GM21381 (cell line): Measurements from ENCODE around the gene BCL11B.

Source experiments
- ATAC-seq: cut with Tn5 transposase; IDR thresholded peaks from one replicate; pipeline ENCODE4 v1.9.1; 2021; ENCODE audit warnings: mild to moderate bottlenecking, moderate library complexity; ENCODE audit not compliant: unreplicated experiment

Gene BCL11B

DNA sequence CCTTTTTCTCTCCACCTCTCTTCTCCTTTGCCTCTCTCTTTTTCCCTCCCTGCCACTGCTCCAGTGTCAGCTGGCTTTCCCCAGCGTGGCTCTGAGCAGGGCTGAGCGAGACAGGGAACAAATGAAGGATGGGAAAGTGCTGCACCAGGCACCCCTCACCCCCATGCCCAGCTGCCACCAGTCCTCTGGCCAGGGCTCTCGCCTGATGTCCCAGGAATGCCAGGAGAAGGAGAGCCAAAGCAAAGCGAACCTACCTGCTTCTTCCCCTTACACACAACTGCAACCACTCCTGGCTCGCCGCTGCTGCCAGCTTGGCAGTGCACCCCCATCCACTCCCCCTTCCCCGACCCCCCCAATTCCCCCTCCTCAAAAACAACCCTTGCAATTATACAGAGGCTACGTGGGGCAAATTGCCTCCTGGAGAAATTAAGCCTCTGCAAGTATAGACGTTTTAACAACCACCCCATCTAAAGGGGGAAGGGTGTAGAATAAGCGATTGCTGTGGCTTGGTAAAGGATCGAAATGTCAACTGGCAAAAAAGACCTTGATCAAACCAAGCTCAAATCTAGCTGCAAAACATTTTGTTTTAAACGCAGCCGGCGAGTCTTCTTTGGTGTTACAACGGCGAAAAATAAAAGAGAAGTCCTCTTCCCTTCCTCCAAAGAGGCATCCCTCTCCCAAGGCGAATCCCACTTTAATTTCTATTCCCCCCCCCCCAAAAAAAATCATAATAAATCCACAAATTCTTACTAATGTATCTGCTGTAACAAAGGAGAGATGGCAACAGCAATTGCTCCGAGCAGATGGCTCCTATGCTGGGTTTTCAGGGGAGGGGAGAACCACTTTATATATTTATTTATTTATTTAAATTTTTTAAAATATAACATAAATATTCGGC lies 2.9 kb downstream of the BCL11B start:
- ATAC-seq: no peak

GRCh38 chr14:99267837-99268781 lies 3.9 kb downstream of the BCL11B start:
- ATAC-seq: no peak

- ATAC-seq: no peak
Measured at GRCh38 chr14:99267381-99267780, 4.6 kb downstream of the BCL11B start.

DNA sequence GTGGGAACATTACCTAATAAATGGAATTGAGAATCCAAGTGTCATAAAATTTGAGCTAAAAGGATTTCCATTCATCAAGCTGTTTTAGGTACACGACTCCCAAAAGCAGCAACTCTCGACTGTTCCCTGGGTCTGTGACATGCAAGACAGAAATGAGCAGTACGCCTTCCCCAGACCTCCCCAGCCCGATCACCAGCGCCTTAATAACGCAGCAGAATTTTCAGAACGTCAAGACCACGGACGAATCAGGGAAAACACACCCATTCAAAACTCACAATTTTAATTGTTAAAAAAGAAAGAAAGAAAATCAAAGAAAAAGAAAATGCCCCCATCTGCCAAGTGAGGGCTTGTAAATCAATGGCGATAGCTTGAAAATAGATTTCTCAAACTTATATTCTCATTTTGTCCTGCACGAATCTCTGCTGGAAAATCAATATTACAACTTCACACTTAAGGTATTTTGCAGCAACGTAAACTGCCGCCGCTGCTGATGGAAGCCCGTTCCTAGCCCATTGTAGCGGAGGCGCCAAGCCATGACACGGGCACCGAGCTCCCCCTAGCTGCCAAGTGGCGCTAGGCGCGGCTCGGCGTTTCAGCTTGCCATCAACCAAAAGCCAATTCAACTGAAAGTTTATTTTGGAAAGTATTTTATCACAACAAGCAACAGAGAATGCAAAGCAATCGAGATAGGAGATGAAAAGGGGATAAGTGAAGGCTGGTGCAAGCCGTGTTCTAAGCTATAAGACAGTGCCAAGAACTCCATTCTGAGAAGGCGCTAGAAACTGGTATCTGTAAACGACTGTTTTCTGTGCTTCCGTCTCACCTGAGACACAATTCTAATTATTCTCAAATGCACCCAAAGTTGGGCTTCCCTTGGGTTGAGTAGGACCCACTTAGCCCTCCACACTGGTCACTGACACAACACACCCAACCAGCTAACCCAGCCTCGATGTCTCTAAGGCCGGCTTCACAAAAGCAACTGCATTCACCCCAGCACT lies 5.5 kb downstream of the BCL11B start:
- peak; percentile 74 for ATAC-seq

DNA sequence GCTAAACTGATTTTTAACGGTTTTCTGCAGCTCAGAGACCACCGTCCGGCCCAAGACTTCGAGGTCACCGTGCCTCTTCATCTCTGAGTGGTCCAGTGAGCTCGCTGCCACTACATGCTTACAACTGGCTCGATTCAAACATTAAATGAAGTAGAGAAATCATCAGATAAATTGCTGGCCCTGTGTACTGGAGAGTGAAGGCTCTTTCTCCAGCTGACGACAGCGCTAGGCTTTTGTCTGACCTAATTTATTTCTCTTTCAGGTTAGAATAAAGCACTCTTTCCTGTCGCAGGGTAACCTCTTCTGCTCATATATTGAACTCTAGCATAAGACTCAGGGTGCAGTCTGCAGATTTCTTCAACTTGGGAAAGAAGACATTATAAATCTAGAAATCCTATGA lies 6.4 kb downstream of the BCL11B start:
- no peak for ATAC-seq

GRCh38 chr14:99264691-99265450 lies 7.1 kb downstream of the BCL11B start:
- no peak for ATAC-seq

DNA sequence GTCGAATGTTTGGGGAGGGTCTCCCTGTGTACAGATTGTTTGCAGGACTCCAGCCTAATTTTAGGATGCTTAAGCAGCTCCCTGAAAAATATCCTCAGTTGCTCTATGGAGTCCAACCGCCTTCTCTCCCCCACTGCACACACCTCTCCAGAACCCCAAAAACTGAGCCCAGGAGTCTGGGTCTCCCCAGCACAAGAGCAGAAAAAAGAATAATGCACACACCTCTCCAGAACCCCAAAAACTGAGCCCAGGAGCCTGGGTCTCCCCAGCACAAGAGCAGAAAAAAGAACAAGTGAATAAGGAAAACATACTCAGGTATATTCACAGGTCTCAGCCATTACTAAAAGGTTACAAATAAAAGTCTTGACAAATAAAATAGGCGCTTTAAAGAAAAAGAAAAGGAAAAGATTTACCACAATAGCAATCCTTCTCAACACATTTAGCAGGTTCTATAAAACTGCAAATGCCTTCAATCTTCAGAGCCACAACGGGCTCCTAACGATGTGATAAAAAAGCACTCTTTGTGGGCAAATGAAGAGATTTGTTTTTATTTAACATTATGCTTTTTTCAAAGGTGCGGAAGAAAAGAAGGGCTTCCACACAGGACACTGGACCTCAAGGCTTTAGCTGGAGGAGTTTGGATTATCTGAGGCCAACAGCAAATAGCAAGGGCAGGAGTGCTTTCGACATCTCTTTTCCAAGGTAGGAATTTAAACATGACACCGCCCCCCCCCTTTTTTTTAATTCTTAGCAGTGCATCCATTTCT lies 8.2 kb downstream of the BCL11B start:
- ATAC-seq: no peak

GRCh38 chr14:99262977-99263448 lies 9.0 kb downstream of the BCL11B start:
- no peak for ATAC-seq

DNA sequence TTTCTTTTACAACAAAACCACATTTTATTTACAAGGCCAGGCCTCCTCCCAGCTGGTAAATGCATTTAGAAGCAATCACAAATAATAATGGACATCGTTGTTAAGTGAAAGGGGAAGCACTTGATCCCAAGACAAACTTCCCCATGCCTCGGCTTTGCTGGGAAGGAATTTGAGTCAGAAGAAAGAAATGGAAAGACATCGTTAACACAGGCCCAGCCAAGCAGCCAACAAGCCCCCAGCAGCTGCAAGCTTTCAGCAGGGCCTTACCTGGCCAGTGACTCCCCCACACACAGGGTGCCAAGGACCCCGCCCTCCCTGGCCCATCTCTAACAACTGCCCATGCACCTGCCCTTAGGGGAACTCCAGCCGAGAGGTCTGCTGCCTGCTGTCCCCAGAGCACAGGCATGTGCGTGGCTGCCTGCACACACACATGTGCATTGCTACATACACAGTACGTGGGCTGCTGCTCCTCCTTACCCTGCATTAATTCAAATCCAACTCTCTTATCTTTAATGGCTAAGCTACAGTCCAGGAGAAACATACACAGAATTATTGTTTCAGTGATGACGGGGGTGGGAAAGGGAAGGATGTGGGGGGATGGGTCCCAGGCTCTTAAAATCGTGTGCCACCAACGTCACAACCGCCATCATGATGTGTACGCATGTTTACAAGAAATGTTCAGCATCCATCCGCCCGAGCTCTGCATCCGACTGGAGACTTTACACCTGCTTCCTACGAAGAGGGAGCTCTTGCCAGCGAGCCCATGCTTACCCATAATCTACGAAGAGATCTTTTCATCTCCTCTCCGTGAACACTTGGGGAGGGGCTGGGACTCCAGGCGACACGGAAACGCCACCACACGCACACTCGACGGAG lies 9.8 kb downstream of the BCL11B start:
- no peak for ATAC-seq

DNA sequence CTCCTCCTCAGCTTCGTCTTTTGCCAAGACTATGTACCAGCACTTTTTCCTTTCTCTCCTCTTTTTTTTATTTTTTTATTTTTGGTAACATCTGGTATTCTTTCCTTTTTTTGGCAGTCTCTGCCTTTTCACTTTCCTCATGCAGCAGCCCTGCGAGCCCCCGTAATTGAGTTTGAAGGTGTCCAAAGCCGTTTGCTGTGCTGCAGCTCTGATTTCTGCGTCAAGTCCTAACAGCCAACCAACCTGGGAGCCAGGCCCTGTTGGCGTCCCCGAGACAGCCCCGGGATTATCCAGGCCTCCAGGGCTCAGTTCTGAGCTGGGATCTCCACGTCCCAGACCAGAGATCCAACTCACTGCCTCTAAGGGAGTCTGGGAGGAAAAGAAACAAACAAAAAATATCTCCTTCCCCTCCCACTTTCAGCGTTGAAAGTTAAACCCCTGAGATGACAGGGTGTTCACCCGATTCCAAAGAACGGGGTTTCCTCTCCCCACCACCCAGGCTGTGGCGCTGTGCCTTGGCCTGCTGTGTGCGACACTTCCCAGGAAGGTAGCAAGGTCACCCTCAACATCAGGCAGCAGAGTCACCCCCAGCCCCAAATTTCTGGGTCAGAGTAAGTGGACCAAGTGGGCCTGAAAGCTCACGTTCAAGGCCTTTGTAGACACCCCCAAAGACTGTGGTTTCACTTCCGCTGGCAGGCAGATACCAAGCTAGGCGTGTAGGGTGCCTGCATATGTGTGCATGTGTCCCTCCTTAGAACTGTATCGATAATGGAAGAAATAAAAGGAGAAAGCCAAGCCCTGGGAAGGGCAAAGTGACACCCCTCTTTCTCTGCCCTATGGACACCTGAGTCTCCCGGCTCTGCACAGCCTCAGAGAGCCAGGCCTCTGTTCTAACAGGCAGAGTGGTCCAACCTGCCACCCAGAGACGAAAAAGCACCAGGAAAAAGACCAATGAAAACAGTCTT lies 11.1 kb downstream of the BCL11B start:
- ATAC-seq: no peak

DNA sequence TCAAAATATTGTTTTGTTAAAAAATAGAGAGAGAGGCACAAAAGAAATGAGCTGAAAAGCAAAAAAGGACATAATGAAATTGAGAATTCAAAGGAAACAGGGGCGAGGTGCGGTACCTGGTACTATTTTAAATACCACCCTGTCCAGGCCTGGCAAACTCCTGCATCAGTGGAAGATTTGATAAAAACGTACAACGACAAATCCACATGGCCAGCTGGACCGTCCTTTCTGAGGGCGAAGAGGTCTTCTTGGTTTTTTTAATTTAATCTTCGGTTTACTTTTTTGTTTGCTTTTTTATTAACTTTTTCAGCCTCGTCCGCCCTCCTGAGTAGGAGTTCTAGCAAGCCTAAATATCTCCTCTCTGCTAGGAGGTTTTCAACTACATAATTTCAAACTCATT lies 11.9 kb downstream of the BCL11B start:
- ATAC-seq: no peak

DNA sequence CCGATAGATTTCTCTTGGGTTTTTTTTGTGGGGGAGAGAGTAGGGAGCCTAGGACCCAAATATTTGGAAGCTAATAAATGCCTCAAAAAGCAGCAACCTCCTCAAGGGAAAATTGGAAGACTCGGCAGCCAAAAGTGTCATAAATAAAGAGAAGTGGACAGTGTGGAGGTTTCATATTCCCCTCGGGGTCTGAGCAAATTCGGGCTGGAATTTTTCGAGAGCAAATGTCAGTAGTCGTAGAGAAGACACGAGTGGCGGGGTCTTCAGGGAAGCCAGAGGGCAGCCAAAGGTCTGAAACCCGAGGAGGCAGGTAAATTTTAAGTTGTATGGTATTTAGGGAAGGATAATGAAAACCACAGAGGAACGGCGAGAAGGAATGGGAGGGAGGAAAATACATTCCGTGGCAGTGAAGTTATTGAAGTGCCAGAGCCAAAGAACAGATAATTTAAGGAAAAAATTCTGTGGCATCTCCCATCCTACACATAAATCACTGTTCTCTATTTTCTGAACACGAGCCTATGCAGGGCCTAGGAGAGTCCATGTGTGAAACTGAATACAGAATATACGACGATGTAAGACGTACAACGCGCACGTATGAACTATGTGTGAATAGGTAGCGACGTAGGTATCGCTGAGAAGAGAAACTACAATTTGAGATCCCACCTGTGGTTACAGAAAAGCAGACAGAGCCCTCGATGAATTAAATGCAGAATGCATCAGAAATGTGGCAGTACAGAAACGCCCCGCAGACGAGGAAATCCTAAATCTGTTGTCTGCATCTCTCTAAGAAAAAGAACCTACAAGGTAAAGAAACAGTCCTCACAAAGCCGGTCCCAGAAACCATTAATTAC lies 12.9 kb downstream of the BCL11B start:
- ATAC-seq: no peak

DNA sequence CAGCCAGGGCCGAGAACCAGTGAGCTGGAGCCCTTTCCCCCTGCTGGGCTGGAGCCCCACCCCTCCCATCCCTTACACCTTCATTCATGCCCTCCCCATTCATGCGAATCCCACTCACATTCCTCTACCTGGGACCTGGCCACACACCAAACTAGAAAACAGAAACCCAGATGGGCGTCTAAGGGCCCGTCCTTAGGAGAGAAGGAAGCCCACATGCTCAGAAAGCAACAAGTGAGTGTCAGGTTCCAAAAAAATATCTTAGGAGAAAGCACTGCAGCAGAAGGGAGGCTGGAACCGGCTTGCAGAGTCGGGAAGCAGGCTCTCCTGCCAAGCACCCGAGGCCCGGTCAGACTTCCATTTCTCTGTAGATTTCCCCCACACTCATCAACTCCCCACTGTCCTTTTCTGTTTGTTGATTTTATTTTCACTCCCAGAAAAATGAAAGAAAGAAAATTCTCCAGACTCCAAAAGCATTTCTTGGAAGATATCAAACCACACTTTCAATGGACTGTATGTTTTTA lies 13.6 kb downstream of the BCL11B start:
- no peak for ATAC-seq

- no peak for ATAC-seq
Measured at GRCh38 chr14:99257673-99258221, 14.2 kb downstream of the BCL11B start.

- no peak for ATAC-seq
Measured at GRCh38 chr14:99257122-99257672, 14.8 kb downstream of the BCL11B start.
